ENCODE data around the gene FKBP5. TPM values are rescaled to one million over a fixed set of nuclear protein-coding genes. Genes with fewer than 3 reads are reported as not detected.

Gene FKBP5
- total and polyA plus RNA-seq, 9 of the 15 experiments (the other 6 are each of a cell fraction or from before 2014, with no cell fraction given) = 32.7 to 151 (median 75.0) TPM

- POLR2A ChIA-PET = interaction anchor here (0.6 to 1.1 kb wide), 6 partner anchors 12 to 468 kb away, joined by 3 to 4 read pairs (median 3); no protein-coding TSS in a partner anchor
- Histone ChIP-seq H3K4me1 (replicated peaks in 1 of 2; ENCODE audit: control insufficient read depth in 2 of 2, insufficient read depth in 2 of 2, low read length in 2 of 2) (peaks cover 64 to 81% of the 10 kb centered on the region in 2 experiments), H4K20me1 (replicated peaks; ENCODE audit: control insufficient read depth, insufficient read depth, low read length) (no peaks in the 10 kb centered on the region), H3K4me3 (peak overlapping the region; percentile 28; the same call in 1 of the 2 replicates), H3K27ac (ENCODE audit: extremely low read depth, low read depth, low read length) (peak overlapping the region; percentile 94), H3K9me1 (ENCODE audit: control insufficient read depth, insufficient read depth, low read length) (no peaks in the 10 kb centered on the region), H3K36me3 (ENCODE audit: control insufficient read depth, insufficient read depth, low read length) (no peaks in the 10 kb centered on the region), H3K27me3 (ENCODE audit: control insufficient read depth in 2 of 2, insufficient read depth in 2 of 2, low read length in 2 of 2) (no peaks in the 10 kb centered on the region), H2AFZ (ENCODE audit: low read depth, low read length) (peak overlapping the region; percentile 97), H3K9ac (ENCODE audit: insufficient read depth in 1 of 2, low read depth in 2 of 2, low read length in 2 of 2) (peak overlapping the region; percentile 81 to 95), H3K9me3 (replicated peaks; ENCODE audit: control insufficient read depth, insufficient read depth, low read depth, low read length) (no peaks in the 10 kb centered on the region), H3K79me2 (ENCODE audit: control insufficient read depth, insufficient read depth, low read length) (no peaks in the 10 kb centered on the region; the same call in 2 of the 3 replicates), H3K4me2 (ENCODE audit: insufficient read depth, low read length) (peak overlapping the region; percentile 88)
- CTCF ChIA-PET (ENCODE audit: low intra/inter-chr PET ratio) = no interaction called here
- no TSS peak for BruUV-seq (replicated peaks)
- DNase-seq (ENCODE audit: extremely low read depth in 1 of 4, low spot score in 3 of 4) (peak in 1 of 4 experiments; percentile 25), FAIRE-seq (peak; percentile 67), ATAC-seq (no peak)
- in situ Hi-C loops (cut with MboI) (no loop called here), intact Hi-C loops (cut with micrococcal nuclease) (loop anchor here (1.0 kb wide), 1 partner anchor 41 kb away; the partner anchor contains the start of gene FKBP5)
- 60% methylated on average over 11 of the region's 12 CpGs for WGBS (ENCODE audit: insufficient coverage, low coverage, missing lambda C conversion rate)
- TF ChIP-seq TOE1 (IDR thresholded peaks at IDR 0.05; ENCODE audit: borderline replicate concordance) = 0 out of 2 replicates have a peak, but pooled peaks have one; percentile 12
- TF ChIP-seq TOE1 (CRISPR knock-in tag; IDR thresholded peaks at IDR 0.05; ENCODE audit: borderline replicate concordance, low read depth) = no peak
- TF ChIP-seq ZBTB5 (IDR thresholded peaks at IDR 0.05) = no peak
- TF ChIP-seq, protein P1, sequence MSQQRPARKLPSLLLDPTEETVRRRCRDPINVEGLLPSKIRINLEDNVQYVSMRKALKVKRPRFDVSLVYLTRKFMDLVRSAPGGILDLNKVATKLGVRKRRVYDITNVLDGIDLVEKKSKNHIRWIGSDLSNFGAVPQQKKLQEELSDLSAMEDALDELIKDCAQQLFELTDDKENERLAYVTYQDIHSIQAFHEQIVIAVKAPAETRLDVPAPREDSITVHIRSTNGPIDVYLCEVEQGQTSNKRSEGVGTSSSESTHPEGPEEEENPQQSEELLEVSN (IDR thresholded peaks at IDR 0.05; ENCODE audit: borderline replicate concordance in 1 of 2, extremely low read depth in 1 of 2, insufficient read depth in 1 of 2, insufficient read length in 1 of 2, low read depth in 1 of 2, low read length in 1 of 2, poor library complexity in 1 of 2, severe bottlenecking in 1 of 2) = peak in 1 of 2 experiments; percentile 40
- TF ChIP-seq ZNF347 (CRISPR knock-in tag; IDR thresholded peaks at IDR 0.05; ENCODE audit: low read depth) = no peak
Observed at GRCh38 chr6:35728683-35729678, 40.3 kb upstream of the FKBP5 start.
